ENCODE measurements around the gene DISC1. TPM values are rescaled to one million over a fixed set of nuclear protein-coding genes. Genes with fewer than 3 reads are reported as not detected.

DISC1 gene
- total and polyA plus RNA-seq, 12 donors = 1.0 to 21.0 (median 9.7) TPM

DNA sequence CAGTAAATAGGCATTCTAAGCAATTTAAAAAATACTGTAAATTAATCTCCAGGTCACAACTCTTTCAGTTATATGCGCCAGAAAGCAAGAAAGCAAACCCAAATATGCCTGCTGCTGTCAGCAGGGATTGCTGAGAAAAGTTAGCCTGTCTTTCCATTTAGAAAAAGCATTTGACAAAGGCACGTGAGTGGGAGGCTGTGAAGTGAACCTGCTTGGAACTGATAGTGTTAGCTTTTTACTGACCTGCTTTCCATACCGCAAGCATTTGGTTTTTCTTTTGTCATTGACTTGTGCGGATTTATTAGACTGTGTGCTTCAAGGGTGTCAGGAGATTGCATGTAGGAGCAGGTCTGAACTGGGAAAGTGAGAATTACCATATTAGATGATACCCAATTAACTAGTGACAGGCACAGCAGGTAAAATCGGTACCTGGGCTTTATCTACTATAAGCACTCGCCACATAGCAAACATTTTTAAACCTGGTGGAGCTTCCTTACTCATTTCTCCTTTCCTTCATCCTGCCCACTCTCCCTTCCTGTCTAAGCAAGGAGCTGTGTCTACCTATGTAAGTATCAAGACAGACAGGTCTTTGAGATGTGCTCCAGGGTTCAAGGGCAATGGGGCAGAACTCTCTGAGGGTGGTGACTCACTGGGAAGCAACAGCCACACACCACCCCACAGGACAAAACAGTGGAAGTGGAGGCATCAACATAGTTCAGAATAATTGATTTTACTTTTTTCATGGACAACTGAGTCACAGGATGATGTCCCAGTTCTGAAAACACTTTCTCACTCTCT is 323.9 kb downstream of the DISC1 start:
- Histone ChIP-seq H3K36me3 (replicated peaks in 1 of 2) (no peaks in the 10 kb centered on the region), H3K4me3 (no peak overlapping the region), H3K27me3 (no peaks in the 10 kb centered on the region), H3K4me1 (replicated peaks in 1 of 2) (no peaks in the 10 kb centered on the region), H3K9me3 (replicated peaks in 1 of 3) (no peaks in the 10 kb centered on the region), H3K27ac (no peak overlapping the region)
- TF ChIP-seq, protein P1, sequence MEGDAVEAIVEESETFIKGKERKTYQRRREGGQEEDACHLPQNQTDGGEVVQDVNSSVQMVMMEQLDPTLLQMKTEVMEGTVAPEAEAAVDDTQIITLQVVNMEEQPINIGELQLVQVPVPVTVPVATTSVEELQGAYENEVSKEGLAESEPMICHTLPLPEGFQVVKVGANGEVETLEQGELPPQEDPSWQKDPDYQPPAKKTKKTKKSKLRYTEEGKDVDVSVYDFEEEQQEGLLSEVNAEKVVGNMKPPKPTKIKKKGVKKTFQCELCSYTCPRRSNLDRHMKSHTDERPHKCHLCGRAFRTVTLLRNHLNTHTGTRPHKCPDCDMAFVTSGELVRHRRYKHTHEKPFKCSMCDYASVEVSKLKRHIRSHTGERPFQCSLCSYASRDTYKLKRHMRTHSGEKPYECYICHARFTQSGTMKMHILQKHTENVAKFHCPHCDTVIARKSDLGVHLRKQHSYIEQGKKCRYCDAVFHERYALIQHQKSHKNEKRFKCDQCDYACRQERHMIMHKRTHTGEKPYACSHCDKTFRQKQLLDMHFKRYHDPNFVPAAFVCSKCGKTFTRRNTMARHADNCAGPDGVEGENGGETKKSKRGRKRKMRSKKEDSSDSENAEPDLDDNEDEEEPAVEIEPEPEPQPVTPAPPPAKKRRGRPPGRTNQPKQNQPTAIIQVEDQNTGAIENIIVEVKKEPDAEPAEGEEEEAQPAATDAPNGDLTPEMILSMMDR (IDR thresholded peaks at IDR 0.05) = no peak
- TF ChIP-seq POLR2A (IDR thresholded peaks at IDR 0.05) = no peak
- intact Hi-C loops (cut with DNase I) = no loop called here
- no peak for DNase-seq
- WGBS, 4 donors = 75 to 89% (median 83%) methylated on average over 6 of the region's 6 CpGs

- 89 to 92% (median 90%) methylated on average over 3 of the region's 3 CpGs for WGBS, 4 donors
- Histone ChIP-seq H3K27me3 (no peaks in the 10 kb centered on the region), H3K36me3 (replicated peaks in 1 of 2) (no peaks in the 10 kb centered on the region), H3K4me3 (no peak overlapping the region), H3K4me1 (replicated peaks in 1 of 2) (no peaks in the 10 kb centered on the region), H3K27ac (no peak overlapping the region), H3K9me3 (replicated peaks in 1 of 3) (no peaks in the 10 kb centered on the region)
- TF ChIP-seq, protein P1 (IDR thresholded peaks at IDR 0.05) = no peak
- intact Hi-C loops (cut with DNase I) = no loop called here
- no peak for DNase-seq
These were observed 324.8 kb downstream of the DISC1 start for GRCh38 chr1:231951374-231951773.

DNA sequence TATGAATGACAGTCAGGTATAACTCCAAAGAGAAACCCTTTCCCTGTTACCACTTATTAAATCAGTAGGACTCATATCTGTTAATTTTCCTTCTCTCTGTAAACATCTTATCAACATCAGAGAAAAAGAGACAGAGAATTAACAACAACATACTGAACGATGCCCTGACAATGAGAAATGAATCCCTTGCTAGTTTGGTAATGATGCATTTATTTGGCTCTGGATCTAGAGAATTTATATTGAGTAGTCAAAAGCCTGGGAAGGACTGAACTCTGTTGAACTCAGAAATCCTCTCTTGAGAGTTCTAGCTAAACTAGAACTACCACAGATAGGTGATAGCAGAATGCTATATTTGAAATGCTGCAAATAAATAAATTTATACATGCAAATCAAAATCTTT is 325.6 kb downstream of the DISC1 start:
- Histone ChIP-seq H3K4me3 (no peak overlapping the region), H3K27ac (no peak overlapping the region), H3K4me1 (replicated peaks in 1 of 2) (no peaks in the 10 kb centered on the region), H3K9me3 (replicated peaks in 1 of 3) (no peaks in the 10 kb centered on the region), H3K27me3 (no peaks in the 10 kb centered on the region), H3K36me3 (replicated peaks in 1 of 2) (no peaks in the 10 kb centered on the region)
- WGBS, 4 donors = 25 to 36% (median 29%) methylated on average over 1 of the region's 1 CpG
- intact Hi-C loops (cut with DNase I) = no loop called here
- no peak for DNase-seq
- TF ChIP-seq, protein P1 (IDR thresholded peaks at IDR 0.05) = no peak
- no peak for TF ChIP-seq POLR2A (IDR thresholded peaks at IDR 0.05)

GRCh38 chr1:231953660-231954059 is 327.1 kb downstream of the DISC1 start:
- TF ChIP-seq POLR2A (IDR thresholded peaks at IDR 0.05) = no peak
- TF ChIP-seq, protein P1 (IDR thresholded peaks at IDR 0.05) = no peak
- 87 to 93% (median 89%) methylated on average over 6 of the region's 6 CpGs for WGBS, 4 donors
- Histone ChIP-seq H3K4me1 (replicated peaks in 1 of 2) (no peaks in the 10 kb centered on the region), H3K9me3 (replicated peaks in 1 of 3) (no peaks in the 10 kb centered on the region), H3K27me3 (no peaks in the 10 kb centered on the region), H3K27ac (no peak overlapping the region), H3K36me3 (replicated peaks in 1 of 2) (no peaks in the 10 kb centered on the region), H3K4me3 (no peak overlapping the region)
- intact Hi-C loops (cut with DNase I) = no loop called here
- no peak for DNase-seq
